Gastrocnemius medialis (tissue), 4 donors: ENCODE data around the gene GALNT13.

Experiments
- POLR2A ChIP-seq, 2 donors: fragments of 450-650 bp; IDR thresholded peaks; one replicate each; pipeline ENCODE4 v1.6.1; 2017; ENCODE audit warnings: antibody characterized with exemption in 2 of 2, mild to moderate bottlenecking in 2 of 2, moderate library complexity in 2 of 2
- TF ChIP-seq, protein P1 (sequence below), 5 experiments: fragments of 450-650 bp in 3 of 5; fragments of 200-600 bp in 2 of 5; sonication (generic) in 2 of 5; IDR thresholded peaks in 4 of 5; conservative IDR thresholded peaks in 1 of 5; 1 replicate in 4 of 5; 2 replicates in 1 of 5; pipeline ENCODE4 v1.5.1; 2016 to 2019; ENCODE audit warnings: antibody characterized with exemption in 5 of 5, mild to moderate bottlenecking in 3 of 5, moderate library complexity in 3 of 5

GRCh38 chr2:154015233-154015632, 143.5 kb downstream of the GALNT13 start:
- TF ChIP-seq, protein P1, sequence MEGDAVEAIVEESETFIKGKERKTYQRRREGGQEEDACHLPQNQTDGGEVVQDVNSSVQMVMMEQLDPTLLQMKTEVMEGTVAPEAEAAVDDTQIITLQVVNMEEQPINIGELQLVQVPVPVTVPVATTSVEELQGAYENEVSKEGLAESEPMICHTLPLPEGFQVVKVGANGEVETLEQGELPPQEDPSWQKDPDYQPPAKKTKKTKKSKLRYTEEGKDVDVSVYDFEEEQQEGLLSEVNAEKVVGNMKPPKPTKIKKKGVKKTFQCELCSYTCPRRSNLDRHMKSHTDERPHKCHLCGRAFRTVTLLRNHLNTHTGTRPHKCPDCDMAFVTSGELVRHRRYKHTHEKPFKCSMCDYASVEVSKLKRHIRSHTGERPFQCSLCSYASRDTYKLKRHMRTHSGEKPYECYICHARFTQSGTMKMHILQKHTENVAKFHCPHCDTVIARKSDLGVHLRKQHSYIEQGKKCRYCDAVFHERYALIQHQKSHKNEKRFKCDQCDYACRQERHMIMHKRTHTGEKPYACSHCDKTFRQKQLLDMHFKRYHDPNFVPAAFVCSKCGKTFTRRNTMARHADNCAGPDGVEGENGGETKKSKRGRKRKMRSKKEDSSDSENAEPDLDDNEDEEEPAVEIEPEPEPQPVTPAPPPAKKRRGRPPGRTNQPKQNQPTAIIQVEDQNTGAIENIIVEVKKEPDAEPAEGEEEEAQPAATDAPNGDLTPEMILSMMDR (IDR thresholded peaks at IDR 0.05 in 4 of 5, conservative IDR thresholded peaks at IDR 0.05 in 1 of 5) = no peak
- TF ChIP-seq POLR2A (IDR thresholded peaks at IDR 0.05) = no peak
